ENCODE data around the gene PLEKHB2. TPM values are rescaled to one million over a fixed set of nuclear protein-coding genes. Genes with fewer than 3 reads are reported as not detected.

PLEKHB2 gene
- total and polyA plus RNA-seq, 9 of the 15 experiments (the other 6 are each of a cell fraction or from before 2014, with no cell fraction given), result 41.3 to 71.5 (median 50.2) TPM

- no peak for TF ChIP-seq ZNF274 (IDR thresholded peaks at IDR 0.05; ENCODE audit: borderline replicate concordance, low read depth, low read length)
- TF ChIP-seq JUND (IDR thresholded peaks at IDR 0.05; ENCODE audit: borderline replicate concordance, low read depth, low read length), result peak; percentile 79; the same call in 1 of the 2 replicates
- peak; percentile 81; the same call in 2 of the 3 replicates for TF ChIP-seq JUND (tag; IDR thresholded peaks at IDR 0.05; ENCODE audit: borderline replicate concordance, low read depth, low read length)
- TF ChIP-seq MTA3 (IDR thresholded peaks at IDR 0.05; ENCODE audit: borderline replicate concordance), result no peak
- TF ChIP-seq GATAD2A (IDR thresholded peaks at IDR 0.05), result no peak
- TF ChIP-seq EP300 (IDR thresholded peaks at IDR 0.05; ENCODE audit: low read length), result peak; percentile 41; the same call in 1 of the 2 replicates
- TF ChIP-seq PPARD (CRISPR knock-in tag; IDR thresholded peaks at IDR 0.05), result no peak
- TF ChIP-seq, protein P1, sequence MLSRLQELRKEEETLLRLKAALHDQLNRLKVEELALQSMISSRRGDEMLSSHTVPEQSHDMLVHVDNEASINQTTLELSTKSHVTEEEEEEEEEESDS (CRISPR knock-in tag; IDR thresholded peaks at IDR 0.05), result no peak
- TF ChIP-seq MED1 (CRISPR knock-in tag; IDR thresholded peaks at IDR 0.05; ENCODE audit: borderline replicate concordance), result no peak
- no peak for TF ChIP-seq DMBX1 (CRISPR knock-in tag; IDR thresholded peaks at IDR 0.05; ENCODE audit: borderline replicate concordance)
- TF ChIP-seq BDP1 (IDR thresholded peaks at IDR 0.05; ENCODE audit: insufficient read depth, insufficient read length), result no peak
- TF ChIP-seq ZNF518B (CRISPR knock-in tag; IDR thresholded peaks at IDR 0.05), result no peak
- 0 out of 2 replicates have a peak, but pooled peaks have one; percentile 55 for TF ChIP-seq RNF2 (IDR thresholded peaks at IDR 0.05)
- no peak for TF ChIP-seq POLR3A (IDR thresholded peaks at IDR 0.05; ENCODE audit: borderline replicate concordance, extremely low read depth, insufficient read depth, insufficient read length)
- TF ChIP-seq FUS (optimal IDR thresholded peaks at IDR 0.05; ENCODE audit: low read depth, low read length), result no peak
- no peak for TF ChIP-seq RBM39 (optimal IDR thresholded peaks at IDR 0.05; ENCODE audit: low read depth, low read length)
- TF ChIP-seq ZNF655 (CRISPR knock-in tag; IDR thresholded peaks at IDR 0.05), result no peak
- no peak for TF ChIP-seq POLR2A (conservative IDR thresholded peaks at IDR 0.05)
- TF ChIP-seq POLR2AphosphoS2 (IDR thresholded peaks at IDR 0.05; ENCODE audit: low read length), result no peak
- TF ChIP-seq HNRNPH1 (optimal IDR thresholded peaks at IDR 0.05; ENCODE audit: low read depth, low read length), result no peak
- TF ChIP-seq TRIM25 (IDR thresholded peaks at IDR 0.05; ENCODE audit: borderline replicate concordance), result no peak
- TF ChIP-seq KAT7 (CRISPR knock-in tag; IDR thresholded peaks at IDR 0.05; ENCODE audit: borderline replicate concordance), result no peak
These were observed 515 bp upstream of the PLEKHB2 start (continued) for GRCh38 chr2:131104487-131105155.
